Gastroesophageal sphincter (tissue), 4 donors: ENCODE data around the gene MMEL1. TPM values are rescaled to one million over a fixed set of nuclear protein-coding genes. Genes with fewer than 3 reads are reported as not detected.
A peak's percentile ranks its signal among the peaks of the same experiment; 100 is the strongest.

ENCODE experiments used
- ATAC-seq: fragments of 150-250 bp; one replicate; pipeline ENCODE4 v1.9.1; 2016; ENCODE audit warnings: mild to moderate bottlenecking, moderate library complexity
- H3K27ac ChIP-seq, 4 donors: fragments of 200-600 bp; sonication (generic) in 3 of 4; 1 replicate in 3 of 4; 2 replicates in 1 of 4; pipeline ENCODE4 v1.5.1; 2016 to 2019
- H3K27me3 ChIP-seq: fragments of 200-600 bp; sonication (generic); one replicate; pipeline ENCODE4 v1.5.1; 2019
- H3K36me3 ChIP-seq, 2 donors: fragments of 200-600 bp; sonication (generic); one replicate each; pipeline ENCODE4 v1.5.1; 2019; ENCODE audit warnings: control low read depth in 1 of 2
- H3K4me1 ChIP-seq, 3 donors: fragments of 200-600 bp; sonication (generic); 1 replicate in 2 of 3; 2 replicates in 1 of 3; pipeline ENCODE4 v1.5.1; 2016 to 2019; ENCODE audit warnings: control low read depth in 2 of 3
- H3K4me3 ChIP-seq, 2 donors: fragments of 200-600 bp; sonication (generic); one replicate each; pipeline ENCODE4 v1.5.1; 2019; ENCODE audit warnings: mild to moderate bottlenecking in 1 of 2, moderate library complexity in 1 of 2
- H3K9me3 ChIP-seq, 3 donors: fragments of 200-600 bp; sonication (generic); one replicate each; pipeline ENCODE4 v1.5.1; 2017 to 2019; ENCODE audit warnings: control low read depth in 2 of 3
- CTCF ChIP-seq, 4 experiments: fragments of 200-600 bp in 2 of 4; fragments of 450-650 bp in 2 of 4; sonication (generic) in 1 of 4; IDR thresholded peaks; one replicate each; pipeline ENCODE4 v1.5.1; 2017 to 2019; ENCODE audit warnings: antibody characterized with exemption in 4 of 4, mild to moderate bottlenecking in 2 of 4, moderate library complexity in 2 of 4
- EP300 ChIP-seq: sonication (generic); formaldehyde crosslinking; IDR thresholded peaks from one replicate; pipeline ENCODE4 v1.6.1; 2017; ENCODE audit warnings: antibody characterized with exemption, mild to moderate bottlenecking
- POLR2A ChIP-seq, 2 donors: fragments of 450-650 bp; IDR thresholded peaks; one replicate each; pipeline ENCODE4 v1.6.1; 2017; ENCODE audit warnings: antibody characterized with exemption in 2 of 2, mild to moderate bottlenecking in 2 of 2, moderate library complexity in 1 of 2
- POLR2AphosphoS5 ChIP-seq: sonication (generic); formaldehyde crosslinking; IDR thresholded peaks from one replicate; pipeline ENCODE4 v1.6.1; 2017; ENCODE audit warnings: antibody characterized with exemption
- WGBS, 2 donors: methylation state at CpG; one replicate each; pipeline ENCODE4 v1.1.5; 2018; ENCODE audit warnings: low coverage in 1 of 2; 5-methylcytosine and 5-hydroxymethylcytosine counted together
- total RNA-seq, 4 donors: library from RNA; depleted of rRNA; stranded (reverse); fragments of >200 nt; gene quantifications; one replicate each; pipeline ENCODE4 v1.1.0, GENCODE V29; 2016

MMEL1 gene
- total RNA-seq, 4 donors from 2014 or later, result 1.4 to 3.9 (median 2.1) TPM; not detected in 1

GRCh38 chr1:2544875-2545640 is 87.8 kb downstream of the MMEL1 start:
- Histone ChIP-seq H3K27ac (peak overlapping the region in 3 of 4 donors; percentile 88 to 90 (median 88)), H3K27me3 (peaks cover 78% of the 10 kb centered on the region), H3K9me3 (no peaks in the 10 kb centered on the region), H3K36me3 (no peaks in the 10 kb centered on the region), H3K4me1 (peaks cover 0 to 76% (median 34%) of the 10 kb centered on the region in 3 donors), H3K4me3 (no peak overlapping the region)
- ATAC-seq, result no peak
- WGBS, 2 donors, result 80% methylated on average over 1 of the region's 19 CpGs; no CpG with 5 or more reads in 1 of the 2 donors
- no peak for TF ChIP-seq POLR2A (IDR thresholded peaks at IDR 0.05)
- TF ChIP-seq CTCF (IDR thresholded peaks at IDR 0.05), result no peak
- TF ChIP-seq POLR2AphosphoS5, result no peak
- no peak for TF ChIP-seq EP300

GRCh38 chr1:2544093-2544874 is 88.5 kb downstream of the MMEL1 start:
- Histone ChIP-seq H3K9me3 (no peaks in the 10 kb centered on the region), H3K27me3 (peaks cover 86% of the 10 kb centered on the region), H3K4me1 (peaks cover 0 to 68% (median 32%) of the 10 kb centered on the region in 3 donors), H3K27ac (peak overlapping the region in 3 of 4 donors; percentile 1 to 90 (median 88)), H3K36me3 (no peaks in the 10 kb centered on the region), H3K4me3 (no peak overlapping the region)
- no peak for TF ChIP-seq POLR2AphosphoS5
- no peak for TF ChIP-seq EP300
- no CpG with 5 or more reads among the region's 26 CpGs for WGBS, 2 donors
- no peak for ATAC-seq

GRCh38 chr1:2543543-2544092 is 89.2 kb downstream of the MMEL1 start:
- ATAC-seq, result no peak
- Histone ChIP-seq H3K27me3 (peaks cover 93% of the 10 kb centered on the region), H3K36me3 (no peaks in the 10 kb centered on the region), H3K4me1 (peaks cover 0 to 62% (median 28%) of the 10 kb centered on the region in 3 donors), H3K4me3 (no peak overlapping the region), H3K27ac (no peak overlapping the region), H3K9me3 (no peaks in the 10 kb centered on the region)
- TF ChIP-seq POLR2A (IDR thresholded peaks at IDR 0.05), result no peak
- no peak for TF ChIP-seq POLR2AphosphoS5
- no peak for TF ChIP-seq EP300
- no peak for TF ChIP-seq CTCF (IDR thresholded peaks at IDR 0.05)
- WGBS, 2 donors, result no CpG with 5 or more reads among the region's 26 CpGs

- no CpG with 5 or more reads among the region's 11 CpGs for WGBS, 2 donors
- H3K4me1 ChIP-seq, result peaks cover 0 to 49% (median 23%) of the 10 kb centered on the region in 3 donors
- no peak for ATAC-seq
- peaks cover 99% of the 10 kb centered on the region for H3K27me3 ChIP-seq
- no peaks in the 10 kb centered on the region for H3K9me3 ChIP-seq
- TF ChIP-seq CTCF (IDR thresholded peaks at IDR 0.05), result no peak
- no peak for TF ChIP-seq POLR2AphosphoS5
- TF ChIP-seq EP300, result no peak
- no peak for TF ChIP-seq POLR2A (IDR thresholded peaks at IDR 0.05)
- H3K27ac ChIP-seq, result no peak overlapping the region
- H3K4me3 ChIP-seq, result no peak overlapping the region
- no peaks in the 10 kb centered on the region for H3K36me3 ChIP-seq
These were observed 90.4 kb downstream of the MMEL1 start for GRCh38 chr1:2542246-2542915.
